Sigmoid colon (tissue), 7 donors: ENCODE results near the gene PLAGL2. TPM values are rescaled to one million over a fixed set of nuclear protein-coding genes. Genes with fewer than 3 reads are reported as not detected.

ENCODE experiments used
- DNase-seq: peaks from one replicate; pipeline ENCODE4 v3.0.0-alpha.2; 2019
- H3K27ac ChIP-seq, 4 donors: fragments of 200-600 bp; sonication (generic); one replicate each; pipeline ENCODE4 v1.5.1; 2016 to 2019; ENCODE audit warnings: mild to moderate bottlenecking in 1 of 4
- H3K27me3 ChIP-seq, 3 donors: fragments of 200-600 bp; sonication (generic); one replicate each; pipeline ENCODE4 v1.5.1; 2019; ENCODE audit warnings: mild to moderate bottlenecking in 1 of 3
- H3K36me3 ChIP-seq, 4 donors: fragments of 200-600 bp; sonication (generic); one replicate each; pipeline ENCODE4 v1.5.1; 2016 to 2019
- H3K4me1 ChIP-seq, 4 donors: fragments of 200-600 bp; sonication (generic); one replicate each; pipeline ENCODE4 v1.5.1; 2017 to 2019
- H3K4me3 ChIP-seq, 4 donors: fragments of 200-600 bp; sonication (generic); one replicate each; pipeline ENCODE4 v1.5.1; 2017 to 2019; ENCODE audit warnings: mild to moderate bottlenecking in 2 of 4, moderate library complexity in 1 of 4
- H3K9me3 ChIP-seq, 4 donors: fragments of 200-600 bp in 3 of 4; sonication (generic) in 3 of 4; one replicate each; pipeline versions ENCODE4 v1.5.1 to v1.6.1; 2013 to 2019
- CTCF ChIP-seq, 4 experiments: fragments of 450-650 bp in 3 of 4; fragments of 200-600 bp in 1 of 4; IDR thresholded peaks; one replicate each; pipeline ENCODE4 v1.5.1; 2016 to 2019; ENCODE audit warnings: antibody characterized with exemption in 4 of 4, mild to moderate bottlenecking in 3 of 4, moderate library complexity in 2 of 4
- EP300 ChIP-seq, 4 donors: sonication (generic); formaldehyde crosslinking; IDR thresholded peaks; one replicate each; pipeline ENCODE4 v1.6.1; 2017; ENCODE audit warnings: antibody characterized with exemption in 4 of 4
- POLR2A ChIP-seq, 2 donors: fragments of 450-650 bp; IDR thresholded peaks; one replicate each; pipeline ENCODE4 v1.6.1; 2016; ENCODE audit warnings: antibody characterized with exemption in 2 of 2, mild to moderate bottlenecking in 2 of 2, moderate library complexity in 2 of 2
- POLR2AphosphoS5 ChIP-seq, 4 donors: sonication (generic); formaldehyde crosslinking; IDR thresholded peaks; one replicate each; pipeline ENCODE4 v1.6.1; 2017; ENCODE audit warnings: antibody characterized with exemption in 4 of 4
- WGBS, 2 donors: extraction: QIAGEN DNeasy Blood & Tissue Kit; methylation state at CpG; one replicate each; pipeline ENCODE4 v1.1.7; 2013; 5-methylcytosine and 5-hydroxymethylcytosine counted together
- intact Hi-C: fragments of 100-400 bp; cut with DNase I; formaldehyde crosslinking; loops from one replicate; pipeline ENCODE4 v1.15.1; 2023
- polyA plus RNA-seq, 3 donors: library from polyadenylated mRNA; stranded (reverse); fragments of 200-250 nt; gene quantifications; one replicate each; pipeline ENCODE4 v1.2.3, GENCODE V29; 2013
- total RNA-seq, 4 donors: library from RNA; depleted of rRNA; stranded (reverse); fragments of >200 nt; gene quantifications; one replicate each; pipeline ENCODE4 v1.1.0, GENCODE V29; 2016
- donor health status: healthy with polysubstance abuse.
- donor health status: Bipolar disorder and iron deficiency.
- donor health status: healthy.

The PLAGL2 gene
- total and polyA plus RNA-seq, 7 donors = 3.0 to 12.5 (median 5.0) TPM

DNA sequence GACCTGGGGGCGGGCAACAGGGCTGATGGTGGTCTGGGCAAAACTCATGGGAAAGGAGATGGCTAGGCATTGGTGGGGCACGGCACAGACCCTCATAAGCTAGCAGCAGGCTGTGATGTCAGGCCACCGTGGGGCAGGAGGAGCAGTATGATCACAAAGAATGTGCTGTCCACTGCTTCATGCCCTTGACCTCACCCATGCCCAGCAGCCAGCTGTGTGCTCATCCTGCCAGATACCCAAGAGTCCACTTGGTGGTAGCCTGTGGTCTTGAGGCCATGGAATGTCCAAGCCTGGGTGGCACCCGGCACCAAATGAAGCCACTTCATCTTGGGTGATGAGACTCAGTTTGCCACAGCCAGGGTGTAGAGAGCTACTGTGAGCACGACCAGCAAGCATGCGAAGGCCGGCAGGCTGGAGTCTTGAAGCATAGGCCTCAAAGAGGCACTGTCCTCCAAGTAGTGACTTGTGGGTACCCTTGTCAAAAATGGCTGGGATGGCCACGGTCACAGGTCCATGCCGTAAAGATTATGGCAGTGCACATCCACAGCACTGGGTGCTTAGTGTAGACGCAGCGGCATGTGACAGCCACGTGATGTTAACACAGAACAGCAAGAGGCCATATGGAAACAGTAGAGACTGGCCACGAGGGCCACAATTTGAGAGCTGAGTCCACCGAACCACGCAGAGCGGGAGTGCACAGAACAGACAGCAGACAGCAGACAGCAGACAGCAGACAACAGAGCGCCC, 19.0 kb downstream of the PLAGL2 start:
- Histone ChIP-seq H3K27me3 (no peaks in the 10 kb centered on the region), H3K9me3 (no peaks in the 10 kb centered on the region), H3K27ac (peak overlapping the region in 1 of 4 donors; percentile 86), H3K36me3 (peaks cover 0 to 1% (median 0%) of the 10 kb centered on the region in 4 donors), H3K4me1 (peaks cover 0 to 39% (median 21%) of the 10 kb centered on the region in 4 donors), H3K4me3 (peak overlapping the region in 3 of 4 donors; percentile 63 to 84 (median 65))
- no peak for DNase-seq
- intact Hi-C loops = no loop called here
- WGBS, 2 donors = 97% methylated on average over 17 of the region's 17 CpGs
- TF ChIP-seq EP300 (IDR thresholded peaks at IDR 0.05) = no peak
- TF ChIP-seq CTCF (IDR thresholded peaks at IDR 0.05) = no peak
- no peak for TF ChIP-seq POLR2AphosphoS5 (IDR thresholded peaks at IDR 0.05)
- no peak for TF ChIP-seq POLR2A (IDR thresholded peaks at IDR 0.05)

DNA sequence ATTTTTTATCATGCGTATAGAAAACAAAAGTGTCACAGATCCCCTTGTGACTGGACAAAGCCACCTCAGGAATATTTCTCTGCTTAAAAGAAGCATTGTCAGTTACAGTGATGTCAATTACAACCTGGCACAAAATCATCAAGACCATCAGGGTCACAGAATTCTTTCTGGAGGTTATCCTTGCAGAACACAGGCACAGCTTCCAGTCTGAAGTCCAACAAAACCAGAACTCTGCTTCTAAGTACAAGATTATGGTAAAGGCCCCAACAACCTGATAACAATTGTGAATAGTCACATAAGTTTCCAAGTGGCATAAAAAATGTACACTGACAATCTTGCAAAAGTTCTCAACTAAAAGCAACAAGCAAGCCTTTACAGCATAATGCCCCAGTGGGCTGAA, 21.0 kb downstream of the PLAGL2 start:
- 92 to 96% methylated on average over 1 of the region's 1 CpG for WGBS, 2 donors
- TF ChIP-seq POLR2AphosphoS5 (IDR thresholded peaks at IDR 0.05) (no peak), EP300 (IDR thresholded peaks at IDR 0.05) (no peak), CTCF (IDR thresholded peaks at IDR 0.05) (no peak), POLR2A (IDR thresholded peaks at IDR 0.05) (no peak)
- Histone ChIP-seq H3K27me3 (no peaks in the 10 kb centered on the region), H3K27ac (no peak overlapping the region), H3K4me1 (peaks cover 0 to 35% (median 21%) of the 10 kb centered on the region in 4 donors), H3K9me3 (no peaks in the 10 kb centered on the region), H3K4me3 (no peak overlapping the region), H3K36me3 (peaks cover 0 to 5% (median 0%) of the 10 kb centered on the region in 4 donors)
- intact Hi-C loops = no loop called here
- no peak for DNase-seq

DNA sequence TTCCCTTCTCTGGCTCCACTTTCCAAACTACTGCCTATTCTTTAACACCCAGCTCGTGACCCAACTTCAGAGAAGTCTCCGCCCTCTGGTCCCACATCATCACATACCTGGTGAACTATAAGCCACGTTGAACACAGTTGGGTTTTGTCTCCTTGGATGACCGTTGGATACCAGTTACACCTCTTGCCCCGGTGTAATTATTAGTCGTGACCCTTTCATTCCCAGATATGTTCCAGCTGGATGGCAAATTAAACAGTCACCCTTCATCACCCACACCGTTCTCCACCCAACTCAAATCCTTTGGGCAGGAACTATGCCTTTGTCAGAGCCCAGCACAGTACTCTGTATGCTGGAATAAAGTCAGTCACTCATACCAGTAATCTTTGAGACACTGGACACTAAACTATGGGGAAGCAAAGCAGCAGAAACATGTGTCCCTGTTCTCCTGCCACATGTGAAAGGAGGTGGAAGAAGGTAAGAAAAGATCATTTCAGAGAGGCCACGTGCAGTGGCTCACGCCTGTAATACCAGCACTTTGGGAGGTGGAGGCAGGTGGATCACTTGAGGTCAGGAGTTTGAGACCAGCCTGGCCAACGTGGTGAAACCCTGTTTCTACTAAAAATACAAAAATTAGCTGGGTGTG, 22.5 kb downstream of the PLAGL2 start:
- peak; percentile 8 for DNase-seq
- Histone ChIP-seq H3K4me3 (no peak overlapping the region), H3K36me3 (peaks cover 0 to 5% (median 0%) of the 10 kb centered on the region in 4 donors), H3K27me3 (no peaks in the 10 kb centered on the region), H3K4me1 (peaks cover 0 to 35% (median 19%) of the 10 kb centered on the region in 4 donors), H3K27ac (no peak overlapping the region), H3K9me3 (no peaks in the 10 kb centered on the region)
- TF ChIP-seq EP300 (IDR thresholded peaks at IDR 0.05) (no peak), POLR2AphosphoS5 (IDR thresholded peaks at IDR 0.05) (no peak), POLR2A (IDR thresholded peaks at IDR 0.05) (no peak), CTCF (IDR thresholded peaks at IDR 0.05) (no peak)
- WGBS, 2 donors = 82 to 83% methylated on average over 10 of the region's 10 CpGs
- intact Hi-C loops = no loop called here

DNA sequence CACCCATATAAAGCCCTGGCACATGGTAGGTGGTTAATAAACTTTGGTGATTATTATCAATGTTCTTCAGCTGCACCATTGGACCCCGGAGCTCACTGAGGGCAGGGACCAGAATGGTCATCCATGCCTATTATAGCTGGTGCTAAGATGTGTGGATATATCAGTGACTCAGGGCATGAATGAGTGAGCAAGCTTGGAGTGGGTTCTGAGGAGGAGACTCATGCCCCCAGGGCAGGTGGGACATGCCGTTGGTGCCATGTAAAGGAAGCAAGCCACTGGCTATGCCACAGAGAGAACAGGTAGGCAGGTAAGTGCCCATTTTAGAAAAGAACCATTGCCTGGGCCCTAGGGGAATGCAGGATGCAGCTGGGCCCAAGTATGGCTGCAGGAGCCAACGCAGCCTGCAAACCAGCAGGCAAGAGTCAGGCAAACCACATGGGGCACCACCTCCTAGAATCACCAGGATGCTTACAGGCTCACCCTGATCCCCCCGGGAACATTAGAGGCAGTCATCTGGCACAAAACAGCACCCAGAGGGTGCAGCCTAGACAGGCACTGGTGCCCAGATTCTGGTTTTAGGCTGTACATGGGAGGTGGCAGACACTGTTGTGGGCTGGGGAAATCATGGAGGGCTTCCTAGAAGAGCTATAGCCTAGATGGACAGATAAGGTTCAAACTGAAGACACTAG, 23.5 kb downstream of the PLAGL2 start:
- peaks cover 0 to 5% (median 0%) of the 10 kb centered on the region in 4 donors for H3K36me3 ChIP-seq
- no peak overlapping the region for H3K4me3 ChIP-seq
- peaks cover 0 to 27% (median 12%) of the 10 kb centered on the region in 4 donors for H3K4me1 ChIP-seq
- peak; percentile 17 for DNase-seq
- no peak overlapping the region for H3K27ac ChIP-seq
- WGBS, 2 donors = 90 to 94% methylated on average over 4 of the region's 4 CpGs
- TF ChIP-seq POLR2A (IDR thresholded peaks at IDR 0.05) (no peak), EP300 (IDR thresholded peaks at IDR 0.05) (no peak)
- no peaks in the 10 kb centered on the region for H3K27me3 ChIP-seq
- intact Hi-C loops = no loop called here
- no peaks in the 10 kb centered on the region for H3K9me3 ChIP-seq

DNA sequence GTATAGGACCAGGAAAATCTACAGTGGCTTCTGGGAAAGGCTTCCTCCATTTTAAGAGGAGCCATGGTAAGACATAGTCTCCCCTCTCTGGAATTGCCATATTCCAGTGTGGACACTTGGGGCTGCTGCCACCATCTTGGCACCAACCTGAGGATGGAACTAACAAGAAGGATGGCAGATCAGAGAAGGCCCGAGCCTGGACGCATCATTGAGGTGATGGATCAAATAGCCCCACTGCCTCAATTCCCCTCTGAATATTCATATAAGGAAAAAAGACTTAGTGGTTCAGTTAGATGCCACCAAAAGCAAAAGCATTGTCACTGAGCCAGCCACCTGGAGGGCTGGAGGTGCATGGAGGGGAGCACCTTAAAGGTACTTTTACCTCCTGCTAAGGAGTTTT, 25.9 kb downstream of the PLAGL2 start:
- H3K27me3 ChIP-seq = no peaks in the 10 kb centered on the region
- no peaks in the 10 kb centered on the region for H3K9me3 ChIP-seq
- DNase-seq = peak; percentile 34
- 96 to 98% methylated on average over 2 of the region's 2 CpGs for WGBS, 2 donors
- H3K36me3 ChIP-seq = peaks cover 0 to 5% (median 0%) of the 10 kb centered on the region in 4 donors
- H3K4me3 ChIP-seq = no peak overlapping the region
- intact Hi-C loops = no loop called here
- TF ChIP-seq EP300 (IDR thresholded peaks at IDR 0.05) = no peak
- TF ChIP-seq CTCF (IDR thresholded peaks at IDR 0.05) = no peak
- TF ChIP-seq POLR2AphosphoS5 (IDR thresholded peaks at IDR 0.05) = no peak
- no peak for TF ChIP-seq POLR2A (IDR thresholded peaks at IDR 0.05)
- H3K27ac ChIP-seq = no peak overlapping the region
- H3K4me1 ChIP-seq = peaks cover 0 to 5% (median 0%) of the 10 kb centered on the region in 4 donors
